T follicular helper cell (primary cell): ENCODE measurements around the gene ANO5.

Experiments used
- DNase-seq: peaks from one replicate; pipeline ENCODE4 v3.0.0-alpha.2; 2020; ENCODE audit warnings: low read depth
- total RNA-seq, 2 experiments: gene quantifications; one replicate each; lab custom pipeline; 2026; lab: John Stamatoyannopoulos, UW

ANO5 gene, protein sequence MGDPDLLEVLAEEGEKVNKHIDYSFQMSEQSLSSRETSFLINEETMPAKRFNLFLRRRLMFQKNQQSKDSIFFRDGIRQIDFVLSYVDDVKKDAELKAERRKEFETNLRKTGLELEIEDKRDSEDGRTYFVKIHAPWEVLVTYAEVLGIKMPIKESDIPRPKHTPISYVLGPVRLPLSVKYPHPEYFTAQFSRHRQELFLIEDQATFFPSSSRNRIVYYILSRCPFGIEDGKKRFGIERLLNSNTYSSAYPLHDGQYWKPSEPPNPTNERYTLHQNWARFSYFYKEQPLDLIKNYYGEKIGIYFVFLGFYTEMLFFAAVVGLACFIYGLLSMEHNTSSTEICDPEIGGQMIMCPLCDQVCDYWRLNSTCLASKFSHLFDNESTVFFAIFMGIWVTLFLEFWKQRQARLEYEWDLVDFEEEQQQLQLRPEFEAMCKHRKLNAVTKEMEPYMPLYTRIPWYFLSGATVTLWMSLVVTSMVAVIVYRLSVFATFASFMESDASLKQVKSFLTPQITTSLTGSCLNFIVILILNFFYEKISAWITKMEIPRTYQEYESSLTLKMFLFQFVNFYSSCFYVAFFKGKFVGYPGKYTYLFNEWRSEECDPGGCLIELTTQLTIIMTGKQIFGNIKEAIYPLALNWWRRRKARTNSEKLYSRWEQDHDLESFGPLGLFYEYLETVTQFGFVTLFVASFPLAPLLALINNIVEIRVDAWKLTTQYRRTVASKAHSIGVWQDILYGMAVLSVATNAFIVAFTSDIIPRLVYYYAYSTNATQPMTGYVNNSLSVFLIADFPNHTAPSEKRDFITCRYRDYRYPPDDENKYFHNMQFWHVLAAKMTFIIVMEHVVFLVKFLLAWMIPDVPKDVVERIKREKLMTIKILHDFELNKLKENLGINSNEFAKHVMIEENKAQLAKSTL
- 0 to 0.48 reads per million in 2 experiments for total RNA-seq

DNA sequence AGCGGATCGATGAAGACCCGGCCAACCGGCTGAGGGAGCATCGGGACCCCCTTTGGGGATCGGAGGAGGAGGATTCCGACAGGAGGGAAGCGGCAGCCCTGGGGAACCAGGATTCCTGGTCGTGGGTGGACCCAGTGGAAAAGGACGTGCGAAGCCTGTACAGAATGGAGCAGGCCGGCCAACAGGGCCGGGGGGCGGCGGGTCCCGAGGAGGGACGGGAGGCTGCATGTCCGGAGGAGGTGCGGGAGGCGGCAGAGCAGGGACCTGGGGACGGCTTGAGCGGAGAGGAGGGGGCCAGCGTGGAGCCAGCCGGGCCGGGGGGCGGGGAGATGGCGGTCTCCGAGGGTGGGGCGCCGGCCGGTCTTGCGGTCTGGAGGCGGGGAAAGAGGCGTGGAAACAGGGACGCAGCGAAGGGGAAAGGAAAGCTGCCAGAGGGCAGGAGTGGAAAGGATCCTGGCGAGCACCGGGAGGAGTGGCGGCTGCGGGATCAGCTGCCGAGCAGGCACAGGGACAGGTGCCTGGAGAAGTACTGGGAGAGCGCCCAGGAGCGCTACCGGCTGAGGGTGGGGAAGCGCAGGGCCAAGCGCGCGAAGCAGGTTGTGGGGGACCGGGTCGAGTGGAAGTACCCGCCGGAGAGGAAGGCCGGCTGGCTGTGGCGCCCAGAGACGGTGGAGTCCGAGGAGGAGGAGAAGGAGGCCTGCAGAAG is at the start of gene ANO5:
TSS of gene ANO5 (plus strand) at position 444 of the 706 bp plus-strand sequence. CDS start 408 bp downstream, outside the sequence.
- no peak for DNase-seq

DNA sequence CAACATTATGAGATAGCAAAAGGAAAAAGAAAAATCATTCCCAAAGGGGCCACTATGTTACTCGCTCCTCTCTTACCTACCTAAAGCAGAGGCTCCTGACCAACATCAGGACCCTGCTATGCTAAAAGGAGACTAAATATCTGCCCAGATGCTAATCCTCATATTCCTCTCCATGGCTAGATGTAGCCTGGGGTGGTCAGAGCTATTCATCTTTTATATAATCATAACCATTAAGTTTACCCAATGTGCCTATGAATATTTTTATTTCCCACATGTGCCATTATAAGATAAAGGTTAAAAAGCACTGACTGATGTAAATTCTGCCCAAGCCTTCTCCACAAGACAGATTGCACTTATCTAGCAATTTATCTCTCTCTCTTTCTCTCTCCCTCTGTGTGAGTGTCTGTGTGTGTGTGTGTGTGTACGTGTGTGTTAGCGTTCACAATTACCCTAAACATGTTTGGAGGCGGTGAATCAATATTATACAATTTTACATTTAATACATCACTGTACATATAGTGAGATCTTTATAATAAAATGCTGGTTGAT is 41.2 kb upstream of the ANO5 start:
- no peak for DNase-seq

DNA sequence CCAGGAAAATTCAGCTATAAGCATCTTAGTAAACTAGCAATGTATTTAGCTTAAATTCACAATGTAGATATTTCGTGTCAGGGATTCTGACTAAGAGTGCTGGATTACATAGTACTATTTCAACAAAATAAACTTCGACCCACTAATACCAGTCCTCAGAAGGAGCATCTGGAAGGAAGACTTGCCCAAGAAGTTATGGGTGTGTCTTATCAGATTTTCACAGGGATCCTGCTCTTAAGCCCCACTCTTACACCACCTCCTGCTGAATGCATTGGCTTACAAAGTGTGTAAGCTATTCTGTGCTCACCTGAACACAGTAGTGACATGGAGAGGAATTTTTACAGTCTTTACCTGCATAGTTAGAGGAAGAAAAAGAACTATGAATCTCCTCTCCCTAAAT is 35.4 kb upstream of the ANO5 start:
- DNase-seq: no peak

DNA sequence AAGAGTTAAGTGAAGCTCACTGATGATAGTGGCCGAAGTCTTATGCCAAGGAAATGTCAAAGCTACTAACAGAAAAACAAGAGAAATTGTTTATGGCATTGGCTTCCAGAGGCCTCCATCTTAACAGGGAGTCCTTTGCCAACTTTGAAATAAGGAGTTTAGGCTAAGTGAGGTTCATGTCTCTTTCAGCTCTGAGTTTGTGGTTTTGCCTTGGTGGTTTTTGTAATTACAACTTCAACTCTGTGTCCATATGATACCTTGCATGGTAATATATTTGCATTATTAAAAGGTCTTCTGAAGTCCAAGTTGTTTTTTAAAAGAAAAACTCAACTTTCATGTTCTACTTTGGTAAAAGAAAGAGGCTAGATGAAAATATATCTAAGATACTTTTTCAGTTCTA is 31.4 kb upstream of the ANO5 start:
- DNase-seq: no peak

DNA sequence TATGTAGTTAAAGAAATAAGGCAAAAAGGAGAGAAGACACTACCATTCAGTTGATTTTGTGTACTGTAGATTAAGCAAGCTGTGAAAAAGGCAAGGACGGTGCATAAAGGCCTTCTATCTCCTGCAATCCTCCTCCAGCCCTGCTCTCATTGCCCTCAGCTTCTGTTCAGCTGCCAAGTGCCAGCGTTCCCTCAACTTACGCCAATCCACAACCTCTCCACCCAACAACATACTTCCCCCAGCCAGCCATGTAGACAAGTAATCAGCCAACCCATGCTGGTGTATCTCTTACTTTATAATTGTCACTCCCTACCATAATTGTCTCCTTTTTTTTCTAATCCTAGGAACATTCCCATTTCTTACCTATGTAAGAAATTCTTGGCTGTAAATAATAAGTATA is 30.1 kb upstream of the ANO5 start:
- DNase-seq: no peak

DNA sequence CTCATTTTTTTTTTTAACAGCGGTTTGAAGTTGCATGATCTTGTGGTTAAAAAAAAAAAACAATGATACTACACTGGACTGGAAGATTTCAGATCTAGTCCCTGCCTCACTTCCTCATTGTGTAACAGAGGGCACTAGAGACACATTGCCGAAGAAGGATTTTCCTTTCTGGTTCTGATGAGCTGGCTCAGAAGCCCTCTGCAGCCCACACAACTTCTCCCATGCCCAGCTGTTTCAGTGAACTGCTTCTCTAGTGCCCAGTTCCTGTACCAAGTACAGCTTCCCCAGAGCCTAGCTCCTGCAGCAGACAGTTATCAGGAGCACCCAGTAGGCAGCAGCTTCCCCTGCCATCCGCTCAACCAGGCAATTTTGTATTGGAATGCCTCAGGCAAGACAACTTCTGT is 29.5 kb upstream of the ANO5 start:
- DNase-seq: no peak

DNA sequence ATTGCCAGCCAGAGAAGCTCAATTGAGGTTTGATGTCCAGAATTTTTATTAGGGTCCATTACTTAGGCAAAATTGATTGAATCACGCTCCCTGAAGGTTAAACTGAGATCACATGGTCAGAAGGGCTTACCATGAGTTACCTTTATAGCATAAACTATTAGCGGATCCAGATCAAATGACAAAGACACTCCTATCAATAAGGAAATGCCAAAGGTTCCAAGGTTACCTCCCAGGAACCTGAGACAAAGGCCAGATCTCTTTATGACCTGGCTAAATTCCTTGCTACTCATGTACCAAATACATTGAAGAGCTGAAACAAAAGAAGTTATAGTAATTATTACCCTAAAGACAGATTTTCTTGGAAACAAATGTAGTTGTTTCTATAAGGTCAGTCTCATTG is 27.8 kb upstream of the ANO5 start:
- DNase-seq: no peak

DNA sequence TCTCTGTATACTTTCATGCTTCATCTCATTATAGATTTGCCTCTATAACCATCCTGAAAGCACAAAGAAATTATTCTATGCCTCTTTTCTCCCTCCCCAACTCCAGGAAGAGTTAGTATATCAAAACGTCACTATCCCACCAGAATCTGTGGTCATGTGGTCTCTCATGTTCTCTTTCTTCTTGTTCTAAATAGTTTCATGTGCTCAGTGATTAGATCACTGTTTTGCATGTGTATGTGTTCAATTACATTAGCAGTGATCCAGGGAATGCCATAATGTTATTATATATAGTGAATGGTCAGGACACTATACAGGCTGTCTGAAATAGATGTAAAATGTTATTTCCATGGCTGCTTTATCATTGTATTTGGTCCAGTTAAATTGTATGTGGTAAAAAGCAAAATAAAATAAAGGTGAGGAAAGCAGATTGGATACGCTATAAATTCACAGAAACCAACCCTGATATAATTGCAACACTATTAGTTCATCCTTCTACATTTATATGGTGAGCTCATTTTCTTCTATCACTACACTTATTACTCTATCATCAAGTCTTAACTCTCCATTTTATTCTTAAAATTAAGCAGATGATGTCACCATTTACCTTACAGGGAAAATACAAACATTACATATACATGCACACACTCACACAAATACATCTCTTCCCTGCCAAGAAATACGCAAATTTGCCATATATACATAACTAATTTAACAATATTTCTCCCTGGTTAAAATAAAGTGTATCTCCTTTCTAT is 26.9 kb upstream of the ANO5 start:
- no peak for DNase-seq

DNA sequence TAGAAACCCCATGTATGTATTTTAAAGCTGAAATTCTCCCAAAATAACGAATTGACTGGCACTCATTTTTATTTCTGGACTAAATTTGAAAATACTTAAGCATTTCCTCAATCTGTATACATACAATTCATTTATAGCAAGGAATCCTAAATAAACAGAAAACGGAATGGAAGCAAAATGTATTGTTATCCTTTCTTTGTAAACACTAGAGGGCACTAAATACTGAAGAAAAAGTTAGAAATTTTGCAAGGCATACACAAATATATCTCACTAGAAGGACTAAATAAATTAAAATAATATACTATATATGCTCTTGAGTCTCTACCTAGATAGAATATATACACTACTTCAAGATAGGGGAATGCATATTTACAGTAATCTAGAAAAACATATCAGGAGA is 23.1 kb upstream of the ANO5 start:
- no peak for DNase-seq

DNA sequence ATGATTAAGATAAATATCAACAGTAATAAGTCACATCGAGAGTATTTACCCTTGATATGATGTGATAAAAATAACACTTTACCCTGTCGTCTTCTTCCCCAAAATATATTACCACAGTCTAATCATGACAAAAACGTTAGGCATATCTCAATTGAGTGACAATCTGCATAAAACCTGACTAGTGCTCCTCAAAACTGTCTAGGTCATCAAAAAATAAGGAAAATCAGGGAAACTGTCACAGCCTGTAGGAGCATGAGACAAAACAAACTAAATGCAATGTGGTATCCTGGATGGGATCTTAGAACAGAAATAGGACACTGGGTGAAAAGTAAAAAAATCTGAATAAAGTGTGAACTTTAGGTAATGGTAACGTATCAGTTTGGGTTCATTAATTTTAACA is 19.4 kb upstream of the ANO5 start:
- no peak for DNase-seq

DNA sequence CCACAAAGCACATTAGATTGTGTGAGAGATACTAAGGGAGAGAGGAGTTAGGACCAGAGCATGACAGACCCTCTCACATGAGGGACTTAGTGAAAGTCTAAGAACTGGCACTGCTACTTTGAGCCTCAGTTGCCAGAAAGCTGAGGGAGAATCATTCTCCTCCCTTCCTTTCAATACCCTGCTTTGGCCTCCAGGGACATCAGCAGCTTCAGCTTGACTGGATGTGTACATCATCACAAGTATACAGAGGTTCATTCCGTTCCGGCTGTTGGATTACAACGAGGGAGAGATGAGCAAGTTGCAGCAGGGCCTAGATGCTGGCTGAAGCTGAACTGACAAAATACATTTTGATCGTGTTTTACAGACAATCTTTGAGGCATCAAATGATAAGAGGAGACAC is 15.7 kb upstream of the ANO5 start:
- DNase-seq: no peak

DNA sequence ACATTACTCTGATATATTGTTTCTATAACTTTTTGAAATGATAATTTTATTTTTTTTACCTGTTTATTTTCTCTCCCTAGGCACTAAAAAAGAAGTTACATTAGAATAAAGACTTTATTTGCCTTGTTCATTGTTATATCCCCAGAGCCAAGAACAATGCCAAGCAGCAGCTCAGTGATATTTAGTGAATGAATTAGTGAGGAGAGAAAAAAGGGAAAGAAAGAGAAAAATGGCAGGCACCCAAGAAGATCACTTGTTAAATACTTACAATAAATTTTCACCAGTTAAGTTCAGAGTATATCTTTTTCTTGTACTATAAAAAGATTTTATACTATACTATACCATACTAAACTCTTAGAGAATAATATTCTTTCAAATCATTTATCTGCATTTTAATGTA is 13.3 kb upstream of the ANO5 start:
- DNase-seq: no peak

DNA sequence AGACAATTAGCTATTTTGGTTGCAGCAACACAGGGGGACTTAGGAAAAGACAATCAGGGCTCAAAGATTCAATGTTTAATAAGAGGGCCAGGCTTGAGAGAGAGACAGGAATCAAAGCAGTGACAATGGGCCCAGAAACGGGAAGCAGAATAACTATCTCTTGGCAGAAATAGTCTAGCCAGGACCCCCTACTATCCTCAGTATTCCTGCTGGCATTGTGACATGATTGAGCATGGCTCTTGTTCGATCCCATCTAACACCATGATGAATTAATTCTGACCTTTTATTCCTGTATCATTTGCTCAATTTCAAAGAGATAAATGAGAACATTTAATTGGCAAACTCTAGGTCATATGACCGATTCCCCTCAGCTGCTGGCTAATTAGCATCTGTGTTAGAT is 12.8 kb upstream of the ANO5 start:
- no peak for DNase-seq

DNA sequence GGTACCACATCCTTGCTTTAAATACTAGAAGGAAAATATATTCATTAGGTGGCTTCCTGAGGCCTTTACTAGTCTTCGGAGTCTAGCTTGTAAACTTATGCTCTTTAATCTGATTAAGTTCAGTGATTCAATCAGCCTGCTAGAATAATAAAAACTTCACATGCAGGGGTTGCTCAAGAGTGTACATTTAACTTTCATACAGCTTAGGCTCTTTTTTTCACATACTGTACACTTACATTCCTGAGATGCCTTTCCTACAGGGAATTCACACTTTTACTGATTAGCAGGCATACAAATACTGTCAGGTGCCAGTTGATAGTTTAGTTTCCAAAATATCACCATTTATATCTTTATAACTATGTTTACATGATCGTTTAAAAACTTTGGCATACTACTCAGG is 3.2 kb upstream of the ANO5 start:
- no peak for DNase-seq

DNA sequence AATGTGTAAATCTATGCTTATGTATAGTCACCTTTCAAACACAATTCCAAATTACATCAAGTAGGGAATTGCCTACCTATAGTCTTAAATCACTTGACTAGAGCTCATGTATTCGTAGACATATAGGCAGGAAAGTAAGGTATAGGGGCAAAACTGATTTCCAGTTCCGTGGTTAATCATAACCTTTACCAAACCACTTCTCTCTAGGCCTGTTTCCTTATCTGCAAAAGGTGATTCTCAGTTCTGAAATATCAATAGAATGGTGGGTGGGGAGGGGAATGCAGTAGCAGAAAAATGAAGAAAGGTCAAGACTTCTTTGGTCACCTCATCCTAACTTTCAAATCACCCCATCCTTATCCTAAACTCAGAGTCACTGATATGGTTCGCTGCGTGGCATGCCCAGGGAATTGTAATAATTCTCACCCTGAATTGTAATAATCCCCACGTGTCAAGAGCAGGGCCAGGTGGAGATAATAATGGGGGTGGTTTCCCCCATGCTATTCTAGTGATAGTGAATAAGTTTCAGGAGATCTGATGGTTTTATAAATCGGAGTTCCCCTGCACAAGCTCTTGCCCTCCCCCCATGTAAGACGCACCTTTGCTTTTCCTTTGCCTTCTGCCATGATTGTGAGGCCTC is 1.9 kb upstream of the ANO5 start:
- DNase-seq: no peak

DNA sequence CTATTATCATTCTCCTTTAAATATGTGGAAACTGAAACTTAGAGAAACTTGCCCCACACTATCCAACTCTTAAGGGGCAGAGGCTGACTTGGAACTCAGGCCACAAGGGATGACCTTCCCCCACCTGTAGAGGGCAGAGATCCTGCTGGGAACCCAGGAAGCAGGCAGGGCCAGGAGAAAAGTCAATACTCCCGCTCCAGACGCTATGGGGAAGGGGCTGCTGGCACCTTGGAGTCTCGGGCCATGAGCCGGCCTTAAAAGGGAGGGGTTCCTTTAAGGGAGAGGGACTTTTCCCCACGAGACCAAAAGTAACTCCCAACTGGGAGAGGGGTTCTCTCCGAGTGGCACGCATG is 620 bp upstream of the ANO5 start:
- DNase-seq: no peak

DNA sequence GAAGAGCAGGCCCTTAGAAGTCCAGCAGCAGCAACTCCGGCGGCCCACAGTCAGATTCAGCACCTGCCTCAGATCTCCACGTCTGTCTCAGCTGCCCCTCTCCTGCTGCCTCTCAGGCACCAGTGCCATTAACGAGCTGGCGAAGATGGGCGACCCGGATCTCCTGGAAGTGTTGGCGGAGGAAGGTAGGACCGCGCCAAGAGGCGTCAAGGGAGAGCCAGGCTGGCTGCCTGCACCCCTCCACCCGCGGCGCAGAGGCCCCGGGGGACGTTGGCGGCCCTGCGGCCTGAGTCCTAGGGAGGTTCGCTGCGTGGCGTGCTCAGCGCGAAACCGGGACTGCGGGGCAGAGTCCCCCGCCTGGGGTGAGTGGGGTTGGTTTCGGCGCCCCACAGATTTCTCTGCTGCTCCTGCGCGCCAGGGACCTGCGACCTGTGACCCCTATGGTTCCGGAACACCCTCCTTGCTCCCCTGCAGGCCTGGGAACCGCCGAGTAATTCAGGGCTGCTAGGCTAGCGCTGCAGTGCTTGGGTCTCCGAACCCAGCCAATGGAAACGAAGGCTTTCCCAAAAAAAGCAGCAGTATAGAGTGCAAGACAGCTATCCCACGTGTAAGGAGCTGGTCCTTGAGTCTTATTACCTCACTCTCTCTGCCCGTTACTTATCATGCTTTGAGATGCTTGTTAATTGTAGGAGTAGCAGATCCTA is 615 bp downstream of the ANO5 start:
- DNase-seq: no peak

DNA sequence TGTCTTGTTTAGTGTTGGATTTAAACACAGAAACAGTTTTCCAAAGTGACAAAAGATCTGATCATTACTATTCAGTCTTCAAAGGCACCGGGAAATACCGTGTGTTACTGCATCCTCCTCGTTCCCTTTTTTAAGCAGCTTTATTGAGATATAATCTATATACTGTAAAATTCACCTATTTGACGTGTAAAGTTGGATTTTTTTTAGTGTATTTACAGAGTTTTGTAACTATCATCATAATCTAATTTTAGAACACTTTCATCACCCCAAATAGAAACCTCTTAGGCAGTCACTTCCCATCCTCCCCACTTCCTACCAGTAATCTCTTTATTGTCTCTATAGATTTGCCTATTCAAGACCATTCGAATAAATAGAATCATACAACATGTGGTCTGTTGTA is 1.4 kb downstream of the ANO5 start:
- no peak for DNase-seq

DNA sequence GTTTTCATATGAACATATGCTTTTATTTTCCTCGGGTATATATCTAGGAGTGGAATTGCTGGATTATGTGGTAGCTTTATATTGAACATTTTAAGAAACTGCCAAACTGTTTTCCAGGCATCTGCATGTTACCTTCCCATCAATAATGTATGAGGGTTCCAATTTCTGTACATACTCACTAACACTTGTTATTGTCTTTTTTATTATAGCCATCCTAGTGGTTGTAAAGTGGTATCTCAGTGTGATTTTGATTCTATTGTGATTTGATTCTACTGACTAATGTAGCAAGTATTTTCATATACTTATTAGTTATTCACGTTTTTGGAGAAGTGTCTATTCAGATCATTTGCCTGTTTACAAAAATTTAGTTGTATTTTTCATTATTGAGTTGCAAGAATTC is 2.0 kb downstream of the ANO5 start:
- DNase-seq: no peak
